AG09319 (cell line): ENCODE data around the gene EVL.
"Not testable (repeated sequence)": the region's sequence is repeated elsewhere in the genome, so short reads cannot be mapped to it uniquely, and the experiment has no call there.

Experiments used
- DNase-seq: peaks from one replicate; pipeline ENCODE4 v3.0.0-alpha.2; 2010; ENCODE audit warnings: low read depth; ENCODE audit errors: extremely low read depth
- CTCF ChIP-seq: IDR thresholded peaks from 2 replicates; pipeline ENCODE4 v1.5.1; 2011; ENCODE audit warnings: low read depth, mild to moderate bottlenecking, inconsistent platforms, low read length, moderate library complexity

EVL gene

GRCh38 chr14:100178691-100179090 lies 113.5 kb downstream of the EVL start:
- no peak for DNase-seq
- TF ChIP-seq CTCF = no peak

GRCh38 chr14:100180671-100181070 lies 115.4 kb downstream of the EVL start:
- DNase-seq = not testable (repeated sequence)

- DNase-seq = not testable (repeated sequence)
Observed at GRCh38 chr14:100181876-100182551, 116.8 kb downstream of the EVL start.

- TF ChIP-seq CTCF = no peak
- DNase-seq = no peak
Observed at GRCh38 chr14:100187247-100187833, 122.1 kb downstream of the EVL start.

- no peak for TF ChIP-seq CTCF
- no peak for DNase-seq
Observed at GRCh38 chr14:100188392-100189030, 123.3 kb downstream of the EVL start.

- no peak for TF ChIP-seq CTCF
- no peak for DNase-seq
Observed at GRCh38 chr14:100190126-100190525, 124.9 kb downstream of the EVL start.

- DNase-seq = no peak
- no peak for TF ChIP-seq CTCF
Observed at GRCh38 chr14:100191584-100192249, 126.5 kb downstream of the EVL start.

GRCh38 chr14:100192250-100192671 lies 127.0 kb downstream of the EVL start:
- TF ChIP-seq CTCF = no peak
- no peak for DNase-seq
